Limb (tissue), 2 donors: ENCODE data around the gene DCAF12.

Source experiments
- DNase-seq, 2 donors: peaks; one replicate each; pipeline ENCODE4 v3.0.0-alpha.2; 2016; ENCODE audit errors: extremely low spot score in 2 of 2

The DCAF12 gene

DNA sequence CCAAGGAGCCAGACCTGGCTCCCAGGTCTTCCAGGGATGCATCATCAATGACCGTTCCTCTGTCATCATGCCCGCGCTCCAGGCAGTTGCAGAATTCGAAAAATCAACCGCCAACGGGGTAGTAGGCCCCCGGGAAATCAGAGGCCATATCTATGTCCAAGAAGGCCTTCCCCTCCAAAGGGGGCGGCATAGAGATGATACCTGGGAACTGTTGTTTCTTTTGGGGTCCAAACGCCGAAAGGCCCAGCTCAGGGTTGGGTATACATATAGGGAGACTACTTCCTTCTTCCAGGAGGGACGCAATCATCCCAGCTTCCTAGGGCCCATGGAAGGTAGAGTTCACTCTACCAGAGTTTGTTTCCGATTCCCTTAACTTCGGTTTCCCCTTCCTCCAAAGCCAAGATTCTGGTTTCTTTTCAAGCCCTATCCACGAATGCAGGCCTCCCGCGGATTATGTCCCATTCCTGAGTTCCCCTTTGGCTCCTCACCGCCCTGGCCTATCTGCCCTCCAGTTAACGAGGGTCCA, 754 bp downstream of the DCAF12 start:
- peak in 1 of 2 donors; percentile 37 for DNase-seq

DNA sequence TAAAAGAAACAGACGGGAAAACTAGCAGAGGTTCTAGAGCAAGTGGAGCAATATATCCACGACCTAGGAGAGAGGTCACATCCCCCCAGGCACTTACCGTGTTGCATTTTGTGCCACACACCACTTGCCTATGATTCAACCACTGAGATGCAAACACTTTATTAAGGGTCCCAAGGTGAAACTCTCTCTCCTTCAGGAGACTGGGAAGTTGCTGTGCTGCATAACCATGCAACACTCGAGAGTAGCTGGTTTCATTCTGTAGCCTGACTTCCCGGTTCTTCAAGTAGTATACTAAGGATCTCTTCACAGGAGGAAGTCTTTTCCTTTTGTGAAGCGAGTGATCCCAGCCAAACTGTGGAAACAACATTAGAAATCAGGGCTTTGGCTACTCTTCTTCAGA, 1.6 kb downstream of the DCAF12 start:
- no peak for DNase-seq

GRCh38 chr9:34124099-34124498, 2.4 kb downstream of the DCAF12 start:
- DNase-seq = no peak

- DNase-seq = no peak
These were observed 2.8 kb downstream of the DCAF12 start for GRCh38 chr9:34123682-34124081.

DNA sequence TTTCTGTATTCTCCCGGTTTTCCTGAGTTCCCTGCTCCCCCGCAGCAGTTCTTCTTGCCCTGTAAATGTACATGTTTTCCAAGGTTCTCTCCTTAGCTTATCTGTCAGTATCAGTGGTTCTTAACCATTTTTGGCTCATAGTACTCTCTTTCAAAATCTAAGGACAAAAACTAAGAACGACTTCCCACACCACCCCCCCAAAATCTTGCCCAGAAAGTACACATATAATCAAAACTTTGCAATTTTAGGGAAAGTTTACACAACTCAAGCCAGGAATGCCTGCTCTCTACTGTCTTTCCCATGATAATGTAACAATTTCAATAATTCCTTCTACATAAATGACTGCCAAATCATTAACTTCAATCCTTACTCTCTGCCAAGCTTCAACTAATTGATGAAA, 4.5 kb downstream of the DCAF12 start:
- DNase-seq = no peak

GRCh38 chr9:34119713-34120112, 6.8 kb downstream of the DCAF12 start:
- no peak for DNase-seq

GRCh38 chr9:34114436-34114835, 12.1 kb downstream of the DCAF12 start:
- no peak for DNase-seq

DNA sequence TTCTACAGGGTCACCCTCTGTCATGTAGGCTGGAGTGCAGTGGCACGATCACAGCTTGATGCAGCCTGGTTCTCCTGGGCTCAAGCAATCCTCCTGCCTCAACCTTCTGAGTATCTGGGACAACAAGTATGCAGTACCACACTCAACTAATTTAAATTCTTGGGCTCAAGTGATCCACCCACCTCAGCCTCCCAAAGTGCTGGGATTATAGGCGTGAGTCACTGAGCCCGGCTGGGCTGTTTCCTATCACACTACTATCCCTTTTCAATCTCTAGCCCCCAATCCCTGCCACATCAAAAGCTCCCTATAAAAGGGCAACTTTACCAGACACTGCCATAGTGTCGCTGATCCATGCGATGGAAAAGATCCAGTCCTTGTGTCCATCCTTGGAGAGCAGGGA, 20.4 kb downstream of the DCAF12 start:
- no peak for DNase-seq

DNA sequence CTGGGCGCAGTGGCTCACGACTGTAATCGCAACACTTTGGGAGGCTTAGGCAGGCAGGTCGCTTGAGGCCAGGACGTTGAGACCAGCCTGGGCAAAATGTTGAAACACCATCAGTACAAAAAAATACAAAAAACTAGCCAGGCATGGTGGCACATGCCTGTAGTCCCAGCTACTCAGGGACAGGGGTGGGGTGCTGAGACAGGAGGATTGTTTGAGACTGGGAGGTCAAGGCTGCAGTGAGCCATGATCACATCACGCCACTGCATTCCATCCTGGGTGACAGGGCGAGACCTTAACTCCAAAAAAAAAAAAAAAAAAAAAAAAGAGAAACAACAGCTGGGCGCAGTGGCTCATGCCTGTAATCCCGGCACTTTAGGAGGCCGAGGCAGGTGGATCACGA, 23.7 kb downstream of the DCAF12 start:
- no peak for DNase-seq

GRCh38 chr9:34098307-34098706, 28.2 kb downstream of the DCAF12 start:
- DNase-seq = no peak

GRCh38 chr9:34097865-34098264, 28.6 kb downstream of the DCAF12 start:
- no peak for DNase-seq

DNA sequence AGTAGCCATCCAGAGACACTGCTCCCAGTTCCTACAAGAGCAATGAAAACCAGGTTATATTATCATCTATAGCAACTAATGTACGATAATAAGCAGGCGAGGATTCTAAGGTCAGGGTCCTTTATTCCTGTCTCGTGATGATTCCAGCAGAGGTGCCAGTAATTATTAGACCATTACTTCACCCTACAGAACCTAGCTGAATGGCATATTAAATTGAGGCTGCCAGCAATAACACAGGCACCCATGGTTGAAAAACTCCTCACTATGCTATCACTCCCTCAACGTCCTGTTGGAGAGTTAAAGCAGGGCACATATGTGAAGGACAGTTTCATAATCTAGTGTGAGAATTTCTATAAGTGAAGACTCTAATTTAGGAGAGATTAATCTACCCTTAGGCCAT, 29.7 kb downstream of the DCAF12 start:
- DNase-seq = no peak

GRCh38 chr9:34093578-34093977, 32.9 kb downstream of the DCAF12 start:
- DNase-seq = no peak

DNA sequence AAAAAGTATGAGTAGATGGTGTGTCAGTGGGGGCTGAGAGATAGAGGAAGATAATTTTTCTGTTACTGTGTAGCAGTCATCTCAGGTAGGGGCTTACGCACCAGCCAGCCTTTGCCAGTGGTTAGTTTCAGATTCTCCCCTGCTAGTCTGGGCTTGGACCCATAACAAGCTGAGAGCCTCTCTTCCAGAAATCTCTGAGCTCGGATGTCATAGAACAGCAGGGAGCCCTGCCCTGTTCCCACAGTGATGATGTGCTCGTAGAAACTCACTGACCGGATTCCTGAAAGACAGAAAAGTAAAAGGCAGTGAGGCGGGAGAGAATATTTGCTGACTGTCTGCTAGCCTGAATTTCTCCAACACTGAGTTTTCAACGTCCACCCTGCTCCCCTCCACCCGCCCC, 37.2 kb downstream of the DCAF12 start:
- no peak for DNase-seq

- no peak for DNase-seq
These were observed 39.1 kb downstream of the DCAF12 start for GRCh38 chr9:34087370-34087769.

GRCh38 chr9:34086864-34087263, 39.6 kb downstream of the DCAF12 start:
- no peak for DNase-seq

DNA sequence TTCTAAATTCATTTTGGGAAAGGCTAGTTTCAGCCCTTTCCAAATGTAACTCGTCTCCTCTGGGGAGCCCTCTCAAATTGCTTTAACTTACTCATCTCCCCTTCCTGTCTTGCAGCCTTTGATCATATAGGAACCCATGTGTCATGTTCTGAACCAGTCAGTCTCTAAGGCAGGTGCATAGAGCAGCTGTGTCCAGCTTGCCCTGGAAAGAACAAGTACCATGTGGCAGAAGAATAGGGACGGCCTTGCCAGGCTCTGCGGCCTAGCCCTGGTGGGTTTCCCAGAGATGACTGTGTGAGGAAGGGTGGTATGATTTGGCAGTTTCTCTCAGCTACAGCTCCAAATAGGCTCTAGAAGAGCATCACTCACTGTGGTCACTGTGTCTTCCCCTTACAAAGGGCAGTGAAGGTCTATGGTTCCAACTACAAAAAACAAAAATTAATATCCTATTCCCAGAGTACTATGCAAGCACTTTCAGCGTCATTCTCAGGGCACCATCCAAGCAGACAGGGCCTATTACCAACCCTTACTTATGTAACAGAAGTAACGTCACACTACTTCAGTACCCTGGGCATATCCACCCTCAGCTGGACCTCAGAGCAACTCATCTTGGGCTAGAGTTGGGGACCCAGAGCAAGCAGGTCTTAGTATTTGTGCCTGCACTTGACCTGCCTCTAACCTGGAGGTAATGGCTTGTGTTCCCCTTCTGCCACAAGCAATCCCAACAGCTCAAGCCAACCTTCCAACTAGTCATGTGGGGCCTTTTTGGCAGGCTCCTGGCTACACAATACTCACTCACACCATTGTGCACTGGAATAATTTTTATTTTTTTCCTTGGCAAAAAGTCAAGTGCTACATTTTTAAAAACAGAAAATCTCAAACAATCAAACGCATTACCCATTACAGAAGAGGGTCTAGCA, 40.7 kb downstream of the DCAF12 start:
- DNase-seq = no peak

DNA sequence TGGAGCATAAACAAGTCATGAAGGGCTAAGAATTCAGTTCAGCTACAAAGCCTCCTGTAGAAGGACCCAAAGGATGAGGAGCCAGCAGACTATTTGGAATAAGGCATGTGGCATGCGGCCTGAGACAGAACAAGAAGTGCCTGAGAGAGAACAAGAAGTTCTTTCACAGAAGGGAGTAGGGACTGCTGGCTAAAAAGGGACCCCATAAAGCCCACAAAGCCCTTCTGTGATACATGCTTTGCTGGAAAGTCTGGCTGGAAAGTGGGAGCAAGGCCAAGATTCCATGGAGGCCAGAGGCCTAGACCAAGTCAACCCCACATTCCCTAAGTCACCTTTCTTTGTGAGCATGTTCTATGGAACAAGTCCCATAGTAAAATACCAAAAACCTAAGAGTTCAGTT, 41.9 kb downstream of the DCAF12 start:
- peak; percentile 47 to 62 for DNase-seq

DNA sequence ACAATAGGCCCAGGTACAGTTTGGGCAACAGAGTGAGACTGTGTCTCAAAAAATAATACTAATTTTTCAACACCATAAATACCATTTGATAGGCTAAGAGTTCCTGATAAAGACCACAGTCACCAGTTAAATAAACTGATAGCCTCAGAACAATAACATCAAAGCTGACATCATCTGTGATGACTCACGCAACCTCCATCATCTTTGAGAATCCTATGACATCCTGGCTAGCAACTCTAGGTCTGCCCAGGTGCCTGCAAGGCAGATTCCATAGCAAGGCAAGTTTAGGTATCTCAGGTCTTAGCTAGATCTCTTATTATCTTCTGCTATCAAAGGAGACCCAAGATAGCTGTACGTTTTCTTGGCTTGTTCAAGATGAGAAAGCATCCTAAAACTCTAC, 47.3 kb downstream of the DCAF12 start:
- no peak for DNase-seq

DNA sequence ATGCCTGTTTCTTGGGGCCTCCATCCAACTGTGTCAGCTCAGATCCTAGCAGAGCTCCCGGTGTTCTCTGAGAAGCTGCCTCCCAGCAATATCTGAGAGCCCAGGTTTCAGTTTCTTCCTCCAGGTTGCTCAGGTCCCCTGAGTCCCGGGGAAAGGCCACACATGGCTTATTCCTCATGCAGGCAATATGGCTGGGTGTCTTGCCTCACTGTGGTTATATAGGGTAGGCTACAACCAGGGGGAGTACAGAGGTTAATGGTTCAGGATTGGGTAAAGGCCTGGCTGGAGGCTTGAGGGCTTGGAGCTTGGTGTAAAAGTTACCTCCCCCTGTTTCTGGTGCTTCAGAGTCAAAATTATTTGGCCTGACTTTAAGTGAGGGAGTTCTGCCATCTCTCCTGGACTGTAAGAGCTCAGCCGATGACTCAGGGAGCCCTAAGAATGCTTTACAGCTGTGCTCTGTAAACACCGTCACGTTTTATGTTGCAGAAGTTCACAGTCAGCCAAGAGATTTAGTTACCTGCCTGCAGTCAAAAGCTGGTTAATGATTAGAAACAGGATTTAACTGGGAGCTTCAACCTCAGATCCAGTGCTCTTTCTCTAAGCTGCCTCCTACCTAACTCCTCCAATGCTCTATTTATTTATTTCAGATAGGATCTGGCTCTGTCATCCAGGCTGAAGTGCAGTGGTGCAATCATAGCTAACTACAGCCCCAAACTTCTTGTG, 53.5 kb downstream of the DCAF12 start:
- peak in 1 of 2 donors; percentile 28 for DNase-seq

DNA sequence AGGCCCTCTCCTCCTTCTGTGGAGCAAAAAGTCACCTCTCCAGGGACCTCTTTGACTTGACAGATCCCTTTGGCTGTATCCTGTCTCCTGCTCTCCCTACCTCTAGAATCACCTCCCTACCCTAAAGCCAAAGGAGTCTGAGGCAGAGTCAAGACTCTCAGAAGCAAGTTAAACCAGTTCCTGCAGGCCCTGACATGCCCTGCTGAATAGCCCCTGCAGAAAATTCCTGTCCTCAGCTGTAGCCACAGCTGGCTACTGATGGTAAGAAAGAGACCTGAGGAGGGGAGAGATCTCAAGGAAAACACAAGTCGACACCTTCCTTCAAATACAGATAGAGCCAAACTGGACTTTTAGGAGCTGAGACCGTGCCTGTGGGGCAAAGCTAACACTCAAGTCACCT, 54.1 kb downstream of the DCAF12 start:
- DNase-seq = peak in 1 of 2 donors; percentile 30

DNA sequence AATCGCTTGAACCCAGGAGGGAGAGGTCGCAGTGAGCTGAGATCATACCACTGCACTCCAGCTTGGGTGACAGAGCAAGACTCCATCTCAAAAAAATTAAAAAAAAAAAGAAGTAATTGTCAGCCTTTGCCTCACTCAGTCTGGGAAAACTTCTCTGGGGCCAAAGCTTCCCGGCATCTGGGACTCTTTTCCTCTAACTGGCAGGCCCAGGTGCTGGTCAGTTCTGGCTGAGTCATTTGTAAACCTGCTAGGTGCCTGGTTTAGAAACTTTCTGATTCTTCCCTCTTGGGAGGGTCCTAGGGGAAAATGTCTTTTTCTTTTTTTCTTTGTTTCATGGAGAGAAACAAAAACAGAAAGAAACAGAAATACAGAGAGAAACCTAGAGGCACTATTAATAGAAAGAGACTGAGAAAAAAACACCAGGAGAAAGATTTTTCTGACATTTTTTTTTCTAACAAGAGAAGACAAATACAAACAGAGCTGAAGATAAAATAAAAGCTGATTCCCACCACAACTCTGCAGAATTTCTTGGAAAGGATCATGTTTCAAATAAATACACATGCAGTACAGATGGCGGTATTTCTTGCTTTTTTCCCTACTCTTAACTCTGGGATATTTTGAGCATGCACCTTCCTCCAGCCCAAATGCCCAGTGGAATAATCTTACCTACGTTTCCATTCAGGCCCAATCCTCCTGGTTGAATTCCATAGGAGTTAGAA, 55.7 kb downstream of the DCAF12 start:
- DNase-seq = no peak
